ENCODE results near the gene KCNK4.

DNA sequence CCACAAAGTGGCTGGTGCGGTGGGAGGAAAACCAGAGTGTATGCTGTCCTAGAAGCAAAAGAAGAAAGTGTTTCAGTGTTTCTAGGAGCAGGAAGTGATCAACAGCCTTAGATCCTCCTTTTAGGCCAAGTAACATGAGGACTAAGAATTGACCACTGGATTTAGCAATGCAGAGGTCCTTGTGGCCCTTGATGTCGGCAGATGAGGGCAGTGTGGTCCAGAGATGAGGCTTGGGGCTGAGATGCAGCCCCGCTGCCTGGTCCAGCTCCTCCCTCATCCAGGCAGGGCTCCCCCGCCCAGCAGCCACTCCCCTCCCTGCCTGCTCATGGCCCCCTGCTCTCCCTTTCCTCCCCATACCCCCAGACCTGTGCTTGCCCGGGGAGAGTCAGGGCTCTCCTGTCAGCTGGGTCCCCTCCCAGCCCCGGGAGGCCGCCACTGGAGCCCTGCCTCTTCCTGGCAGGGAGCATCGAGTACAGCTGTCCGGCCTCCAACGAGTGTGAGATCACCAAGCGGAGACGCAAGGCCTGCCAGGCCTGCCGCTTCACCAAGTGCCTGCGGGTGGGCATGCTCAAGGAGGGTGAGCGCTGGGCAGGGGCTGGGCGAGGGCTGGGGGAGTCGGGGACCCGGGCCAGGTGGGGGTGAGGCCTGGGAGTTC lies 22.5 kb downstream of the KCNK4 start:
- TF ChIP-seq, protein P1, sequence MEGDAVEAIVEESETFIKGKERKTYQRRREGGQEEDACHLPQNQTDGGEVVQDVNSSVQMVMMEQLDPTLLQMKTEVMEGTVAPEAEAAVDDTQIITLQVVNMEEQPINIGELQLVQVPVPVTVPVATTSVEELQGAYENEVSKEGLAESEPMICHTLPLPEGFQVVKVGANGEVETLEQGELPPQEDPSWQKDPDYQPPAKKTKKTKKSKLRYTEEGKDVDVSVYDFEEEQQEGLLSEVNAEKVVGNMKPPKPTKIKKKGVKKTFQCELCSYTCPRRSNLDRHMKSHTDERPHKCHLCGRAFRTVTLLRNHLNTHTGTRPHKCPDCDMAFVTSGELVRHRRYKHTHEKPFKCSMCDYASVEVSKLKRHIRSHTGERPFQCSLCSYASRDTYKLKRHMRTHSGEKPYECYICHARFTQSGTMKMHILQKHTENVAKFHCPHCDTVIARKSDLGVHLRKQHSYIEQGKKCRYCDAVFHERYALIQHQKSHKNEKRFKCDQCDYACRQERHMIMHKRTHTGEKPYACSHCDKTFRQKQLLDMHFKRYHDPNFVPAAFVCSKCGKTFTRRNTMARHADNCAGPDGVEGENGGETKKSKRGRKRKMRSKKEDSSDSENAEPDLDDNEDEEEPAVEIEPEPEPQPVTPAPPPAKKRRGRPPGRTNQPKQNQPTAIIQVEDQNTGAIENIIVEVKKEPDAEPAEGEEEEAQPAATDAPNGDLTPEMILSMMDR (IDR thresholded peaks at IDR 0.05) = no peak
- TF ChIP-seq POLR2A (IDR thresholded peaks at IDR 0.05) (no peak), POLR2AphosphoS5 (IDR thresholded peaks at IDR 0.05) (no peak), EP300 (IDR thresholded peaks at IDR 0.05) (no peak)
